ENCODE data around the gene CALU.

CALU gene

DNA sequence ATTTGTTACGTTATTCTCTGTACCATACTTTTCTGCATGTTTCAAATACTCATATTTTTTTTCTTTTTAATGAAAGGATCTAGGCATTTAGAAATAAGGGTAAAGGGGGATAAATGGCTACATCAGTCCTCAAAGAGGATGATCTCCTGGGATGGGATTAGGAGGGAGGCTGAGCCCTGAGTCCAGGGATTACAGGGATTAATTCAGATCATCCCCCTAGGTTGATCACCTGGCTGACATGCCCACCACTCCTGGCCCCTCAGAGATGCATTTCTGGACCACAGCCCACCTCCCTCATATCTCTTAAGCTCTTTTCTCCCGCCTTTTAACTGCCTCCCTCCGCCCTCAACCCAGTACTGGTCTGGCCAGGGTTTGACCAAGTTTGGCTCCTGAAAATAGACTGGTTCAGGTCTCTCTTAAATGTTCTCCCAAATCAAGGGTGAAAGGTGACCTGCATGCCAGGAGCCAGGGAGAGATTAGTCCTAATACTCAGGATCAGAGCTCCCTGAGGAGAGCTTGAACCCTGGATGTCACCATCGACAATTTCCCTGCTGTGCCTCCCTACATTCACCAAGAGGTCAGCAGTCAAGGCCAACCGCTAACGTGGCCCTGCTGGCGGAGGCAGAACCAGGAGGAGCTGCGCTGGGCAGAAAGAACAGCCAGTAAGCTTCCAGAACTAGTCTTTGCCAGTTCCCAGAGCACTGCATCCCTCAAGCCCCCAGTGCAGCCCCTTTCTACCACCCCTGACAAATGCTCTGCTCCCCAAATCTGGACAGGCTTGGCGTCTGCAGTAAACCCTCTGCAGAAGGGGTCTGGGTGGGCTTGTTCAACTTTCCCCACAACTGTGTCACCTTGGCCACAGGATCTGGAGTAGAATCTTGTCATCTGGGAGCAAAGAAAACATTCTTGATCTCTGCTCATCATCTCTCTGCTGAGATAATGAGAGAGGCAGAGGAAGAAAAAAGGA, 49.6 kb downstream of the CALU start:
- DNase-seq (ENCODE audit: low spot score): no peak

DNA sequence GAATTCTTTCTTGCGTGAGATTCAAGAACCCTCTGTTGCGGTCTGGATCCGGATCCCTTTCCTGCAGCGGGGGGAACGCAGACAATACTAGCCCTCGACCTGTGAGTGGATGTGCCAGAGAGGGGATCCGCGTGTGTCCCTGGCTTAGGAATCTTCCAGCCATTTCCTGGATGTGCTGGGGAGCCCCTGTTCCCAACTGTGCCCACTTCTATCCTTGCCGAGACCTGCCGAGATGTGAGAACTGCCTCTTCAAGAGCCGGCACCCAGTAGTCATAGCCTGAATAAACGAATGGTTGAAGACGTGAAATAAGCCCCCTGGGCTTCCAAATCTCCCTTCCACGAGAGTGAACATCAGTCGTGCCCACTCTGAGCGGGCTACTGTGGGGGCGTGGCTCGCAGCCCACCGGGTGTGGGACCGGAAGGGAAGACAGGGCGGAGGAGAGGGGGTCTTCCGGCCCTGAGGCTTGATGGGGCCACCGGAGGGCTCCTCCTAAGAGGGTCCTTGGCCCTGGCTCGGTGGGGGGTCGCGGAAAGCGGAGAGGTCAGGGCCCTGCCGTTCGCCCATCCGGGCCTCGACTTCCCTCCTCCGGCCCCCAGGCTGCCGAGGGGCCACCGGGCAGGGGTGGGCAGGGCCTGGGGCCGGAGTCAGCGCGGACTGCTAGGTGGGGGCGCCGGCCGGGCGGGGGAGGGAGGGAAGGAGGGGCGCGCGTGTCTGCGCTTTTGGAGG, 51.3 kb downstream of the CALU start:
- DNase-seq (ENCODE audit: low spot score): no peak

DNA sequence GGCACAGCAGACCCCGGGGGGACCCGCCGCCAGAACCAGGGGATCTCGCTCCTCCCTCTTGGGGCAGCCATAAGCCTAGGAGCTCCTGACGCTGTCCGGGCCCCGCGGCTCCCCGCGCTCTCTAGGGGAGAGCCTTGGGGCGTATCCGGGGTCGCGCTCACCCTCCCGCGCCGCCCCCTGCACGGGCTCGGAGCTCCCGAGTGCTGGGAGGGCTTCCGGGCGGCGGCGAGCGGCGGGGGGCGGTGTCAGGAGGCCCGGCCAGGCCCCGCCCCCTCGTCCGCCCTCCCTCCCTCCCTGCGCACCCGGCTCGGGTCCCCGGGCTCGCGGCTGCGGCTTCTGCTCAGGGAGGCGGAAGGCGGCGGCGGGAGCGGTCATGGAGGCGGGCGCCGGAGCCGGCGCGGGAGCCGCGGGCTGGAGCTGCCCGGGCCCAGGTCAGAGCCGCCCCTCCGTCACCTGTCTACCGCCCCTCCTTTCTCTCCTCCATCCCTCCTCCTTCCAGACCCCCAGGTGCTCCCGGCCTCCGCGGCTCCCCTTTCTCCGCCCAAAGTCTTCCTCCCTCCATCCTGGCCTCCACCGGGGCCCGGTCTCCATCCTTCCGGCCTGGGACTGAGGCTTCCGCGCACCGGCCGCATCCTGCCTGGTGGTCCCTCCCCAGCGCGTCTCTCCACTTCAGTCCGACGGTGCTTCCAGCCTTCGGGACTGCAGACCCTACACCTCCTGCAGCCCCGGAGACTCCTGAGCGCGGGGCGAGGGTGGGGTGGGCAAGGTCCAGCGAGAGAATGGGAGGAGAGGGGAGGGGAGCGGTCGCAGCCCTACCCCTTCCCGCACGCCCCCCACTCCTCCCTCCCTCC, 52.2 kb downstream of the CALU start, which contains the start of gene CCDC136:
CCDC136 (plus strand) TSS at position 848 of the 851 bp plus-strand sequence. CDS start 444 bp downstream, outside the sequence.
- DNase-seq (ENCODE audit: low spot score): peak; percentile 78

DNA sequence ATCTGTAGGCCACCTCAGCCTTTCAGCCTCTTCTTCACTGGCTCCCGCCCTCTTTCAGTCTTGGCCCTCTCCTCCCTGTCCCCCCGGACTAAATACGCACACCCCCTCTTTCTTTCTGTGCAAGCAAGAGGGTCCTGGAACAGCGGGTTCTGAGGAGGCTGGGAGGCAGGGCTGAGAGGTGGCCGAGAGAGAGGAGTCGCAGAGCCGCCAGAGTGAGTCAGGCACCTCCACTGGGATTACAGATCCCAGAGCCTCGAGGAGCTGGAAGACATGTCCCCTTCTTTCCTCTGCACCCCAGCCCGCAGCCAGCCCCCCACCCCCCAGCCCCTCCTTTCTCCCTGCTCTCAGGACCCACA, 52.8 kb downstream of the CALU start:
- peak; percentile 64 for DNase-seq (ENCODE audit: low spot score)

DNA sequence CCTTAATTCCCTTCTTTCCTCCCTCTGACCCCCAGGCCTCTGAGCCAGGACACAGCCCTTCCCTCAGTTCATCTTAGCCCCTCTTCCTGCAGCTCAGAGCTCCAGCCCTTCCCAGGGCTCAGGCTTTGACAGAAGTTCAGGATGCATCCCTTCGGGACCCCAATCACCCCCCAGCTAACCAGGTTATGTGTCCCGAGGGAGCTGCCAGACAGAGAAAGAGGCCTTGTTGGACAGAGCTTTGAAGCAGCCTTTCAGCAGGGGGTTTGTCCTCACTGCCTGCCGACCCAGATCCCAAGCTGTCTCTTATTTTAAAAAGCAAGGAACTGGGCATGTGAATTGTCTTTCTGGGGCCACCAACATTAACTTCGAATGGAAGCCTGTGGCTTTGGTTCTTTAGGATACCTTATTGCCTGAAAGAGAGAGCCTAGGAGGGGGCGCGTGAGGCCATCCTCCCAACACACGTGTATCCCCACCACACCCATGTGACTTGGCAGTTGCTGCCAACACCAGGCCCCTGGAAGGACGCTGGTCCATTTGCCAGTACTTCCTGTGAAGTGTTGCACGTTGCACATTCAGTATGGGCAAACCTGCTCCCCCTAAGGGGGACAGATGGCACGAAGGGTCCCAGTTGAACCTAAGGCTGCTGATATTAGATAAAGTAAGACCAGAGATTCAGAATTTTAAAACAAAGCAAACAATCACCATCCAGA, 53.5 kb downstream of the CALU start:
- no peak for DNase-seq (ENCODE audit: low spot score)

DNA sequence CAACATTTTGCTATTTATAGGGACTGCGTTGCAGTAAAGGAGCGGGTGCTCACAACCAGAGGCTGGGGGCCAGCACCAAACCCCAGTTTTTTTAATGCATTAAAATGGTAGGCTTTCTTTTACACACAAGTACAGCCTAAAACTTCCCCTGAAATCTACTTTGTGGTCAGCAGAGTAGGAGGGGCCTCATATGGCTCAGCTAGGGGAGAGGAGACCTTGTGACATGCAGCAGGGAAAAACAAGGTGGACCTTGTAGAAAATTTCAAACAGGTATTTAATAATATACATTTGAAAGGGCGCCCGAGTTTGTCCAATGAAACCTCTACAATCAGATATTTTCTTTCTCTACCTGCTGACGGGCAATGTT, 54.0 kb downstream of the CALU start:
- no peak for DNase-seq (ENCODE audit: low spot score)

DNA sequence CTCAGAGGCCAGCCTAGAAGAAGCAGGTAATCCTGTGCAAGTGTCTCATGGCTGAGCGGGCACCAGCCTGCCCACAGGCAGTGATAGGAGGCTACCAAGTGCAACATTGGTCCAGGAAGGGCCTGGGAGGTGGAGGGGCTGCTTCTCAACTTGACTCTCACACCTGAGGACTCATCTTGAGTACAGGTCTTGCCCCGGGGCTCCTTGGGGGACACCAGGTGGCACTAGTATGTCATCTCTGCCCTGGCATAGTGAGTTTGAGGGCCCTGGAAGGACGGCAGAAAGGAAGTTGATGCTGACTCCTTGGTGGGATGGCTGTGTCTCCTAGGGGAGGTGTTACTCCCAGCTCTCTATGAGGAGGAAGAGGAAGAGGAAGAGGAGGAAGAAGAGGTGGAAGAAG, 54.9 kb downstream of the CALU start:
- DNase-seq (ENCODE audit: low spot score): no peak

DNA sequence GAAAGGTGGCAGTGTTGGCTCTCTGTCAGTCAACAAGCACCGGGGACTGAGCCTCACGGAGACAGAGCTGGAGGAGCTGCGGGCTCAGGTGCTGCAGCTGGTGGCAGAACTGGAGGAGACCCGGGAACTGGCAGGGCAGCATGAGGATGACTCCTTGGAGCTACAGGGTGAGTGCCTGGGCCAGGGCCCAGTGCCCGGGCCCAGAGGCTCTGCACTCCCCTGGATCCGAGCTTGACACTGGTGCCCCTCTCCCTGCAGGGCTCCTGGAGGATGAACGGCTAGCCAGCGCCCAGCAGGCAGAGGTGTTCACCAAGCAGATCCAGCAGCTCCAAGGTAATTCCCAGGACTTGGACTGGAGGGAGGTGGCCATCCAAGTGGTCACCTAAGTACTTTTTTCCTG, 55.3 kb downstream of the CALU start:
- DNase-seq (ENCODE audit: low spot score): no peak

DNA sequence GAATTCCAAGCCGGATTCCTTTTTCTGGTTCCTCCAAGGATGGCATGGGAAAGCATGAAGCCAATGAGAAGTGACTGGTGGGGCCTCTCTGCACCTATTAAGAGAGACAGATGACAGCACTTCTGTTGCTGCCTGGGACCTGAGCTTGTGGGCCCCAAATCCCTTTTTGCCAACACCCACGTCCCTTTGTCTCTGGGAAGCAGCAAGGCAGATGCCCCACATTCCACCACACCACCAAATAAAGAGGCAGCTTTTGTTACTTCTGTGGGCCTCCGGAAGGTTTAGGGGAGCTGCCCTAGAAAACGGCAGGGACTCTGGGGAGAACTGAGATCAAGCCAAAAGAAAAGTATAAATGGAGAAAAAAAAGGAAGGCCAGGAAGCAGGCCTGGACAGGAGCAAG, 56.0 kb downstream of the CALU start:
- no peak for DNase-seq (ENCODE audit: low spot score)

DNA sequence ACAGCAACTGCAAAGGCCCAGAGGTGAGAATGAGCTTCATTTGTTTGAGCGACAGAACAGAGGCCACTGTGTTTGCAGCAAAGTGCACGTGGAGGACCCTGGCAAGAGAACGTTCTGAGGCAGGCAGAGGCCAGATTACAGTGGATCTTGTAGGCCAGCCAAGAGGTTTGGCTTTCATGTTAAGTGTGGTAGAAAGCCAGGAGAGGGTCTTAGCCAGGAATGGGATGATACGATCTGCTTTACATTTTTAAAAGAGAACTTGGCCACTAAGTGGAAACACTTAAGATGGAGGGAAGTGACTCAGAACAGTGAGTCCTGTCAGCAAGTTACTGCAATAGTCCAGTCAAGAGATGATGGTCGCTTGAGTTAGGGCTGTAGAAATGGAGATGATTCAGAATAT, 57.2 kb downstream of the CALU start:
- no peak for DNase-seq (ENCODE audit: low spot score)

DNA sequence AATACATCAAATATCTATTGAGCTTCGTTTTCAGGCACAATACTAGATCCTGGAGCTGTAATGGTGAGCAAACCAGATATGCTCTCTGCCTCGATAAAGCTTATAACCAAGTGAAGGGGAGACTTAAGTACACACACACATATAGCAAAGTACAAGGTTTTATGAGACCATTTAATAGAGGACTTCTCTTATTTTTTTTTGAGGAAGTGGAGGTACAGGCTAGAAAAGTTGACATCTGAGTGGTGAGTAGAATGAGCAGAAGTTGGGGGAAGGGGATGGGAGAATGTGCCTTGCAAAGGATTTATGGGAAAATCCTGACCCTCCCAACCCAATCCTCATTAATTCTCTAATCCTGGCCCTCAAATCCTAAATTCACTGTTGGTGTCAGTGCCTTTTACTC, 60.3 kb downstream of the CALU start:
- no peak for DNase-seq (ENCODE audit: low spot score)

DNA sequence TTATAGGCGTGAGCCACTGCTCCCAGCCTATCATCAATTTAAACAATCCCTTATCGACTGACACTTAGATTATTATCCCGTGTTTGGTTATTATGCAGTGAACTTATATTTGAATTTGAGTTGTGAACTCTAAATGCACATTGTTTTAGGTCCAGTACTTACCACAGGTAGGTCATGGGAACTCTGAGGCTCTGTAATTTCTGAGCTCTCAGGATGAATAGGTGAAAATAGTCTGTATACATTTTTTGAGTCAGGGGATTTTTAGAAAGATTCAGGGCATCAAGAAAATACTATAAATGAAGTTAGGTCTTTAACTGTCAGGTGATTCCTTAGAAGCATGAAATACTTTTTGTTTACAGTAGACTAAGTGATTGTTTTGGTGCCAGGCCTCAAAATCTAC, 61.4 kb downstream of the CALU start:
- no peak for DNase-seq (ENCODE audit: low spot score)

DNA sequence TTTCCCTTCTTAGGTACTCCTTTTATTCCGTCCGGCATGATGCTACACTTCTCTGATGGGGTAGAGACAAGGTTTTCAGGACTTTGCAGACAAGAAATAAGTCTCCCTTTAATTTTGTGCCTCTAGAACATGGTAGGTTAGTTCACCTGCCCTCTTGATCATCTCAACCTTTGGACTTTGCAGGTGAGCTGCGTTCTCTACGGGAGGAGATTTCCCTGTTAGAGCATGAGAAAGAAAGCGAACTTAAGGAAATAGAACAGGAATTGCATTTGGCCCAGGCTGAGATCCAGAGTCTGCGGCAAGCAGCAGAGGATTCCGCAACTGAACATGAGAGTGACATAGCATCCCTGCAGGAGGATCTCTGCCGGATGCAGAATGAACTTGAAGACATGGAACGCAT, 61.8 kb downstream of the CALU start:
- no peak for DNase-seq (ENCODE audit: low spot score)

DNA sequence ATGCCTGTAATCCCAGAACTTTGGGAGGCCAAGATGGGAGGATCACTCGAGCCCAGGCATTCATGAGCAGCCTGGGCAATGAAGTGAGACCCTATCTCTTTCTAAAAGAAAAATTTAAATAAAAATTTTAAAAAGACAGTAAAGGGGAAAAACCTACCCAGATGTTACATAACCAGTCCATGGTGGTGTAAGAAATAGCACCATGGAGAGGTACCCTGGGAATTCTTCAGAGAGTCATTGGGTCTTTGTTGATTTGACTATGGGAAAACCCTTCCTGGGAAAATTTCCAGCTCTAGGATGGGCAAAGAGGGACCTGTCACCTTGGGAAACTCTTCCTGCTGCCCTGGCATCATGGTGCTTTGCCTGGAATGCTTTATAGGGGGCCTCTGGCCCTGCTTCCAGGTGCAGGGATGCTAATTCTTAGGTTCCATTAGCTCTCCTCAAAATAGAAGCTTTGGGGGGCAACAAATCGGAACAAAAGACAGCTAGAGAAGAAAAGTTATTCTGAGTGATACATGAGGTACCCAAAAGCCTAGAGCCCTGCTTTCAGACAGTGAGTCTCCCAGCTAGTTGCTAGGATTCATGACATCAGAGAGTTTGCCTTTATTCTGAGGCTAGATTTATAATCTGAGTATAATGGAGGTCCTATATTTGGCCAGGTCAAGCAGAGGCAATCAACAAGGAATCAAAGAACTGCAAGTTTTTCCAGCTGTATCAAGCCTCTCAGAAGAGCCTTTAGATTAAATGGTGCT, 62.7 kb downstream of the CALU start:
- no peak for DNase-seq (ENCODE audit: low spot score)

DNA sequence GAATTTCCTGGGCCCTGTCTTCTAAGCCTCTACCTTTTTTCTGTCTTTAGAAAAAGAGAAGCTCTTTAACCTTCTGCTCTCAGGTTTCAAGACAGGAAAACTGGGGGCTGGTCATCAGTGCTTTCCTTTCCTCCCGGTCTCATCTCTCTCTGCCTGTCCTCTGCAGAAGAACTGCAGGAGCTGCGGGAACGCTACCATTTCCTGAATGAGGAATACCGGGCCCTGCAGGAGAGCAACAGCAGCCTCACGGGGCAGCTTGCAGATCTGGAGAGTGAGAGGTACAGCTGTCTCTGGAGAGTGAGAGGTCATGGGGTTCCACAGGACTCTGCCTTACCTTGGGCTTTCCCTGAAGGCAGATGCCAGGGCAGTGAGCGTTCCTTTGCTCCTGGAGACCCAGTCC, 65.3 kb downstream of the CALU start:
- no peak for DNase-seq (ENCODE audit: low spot score)

DNA sequence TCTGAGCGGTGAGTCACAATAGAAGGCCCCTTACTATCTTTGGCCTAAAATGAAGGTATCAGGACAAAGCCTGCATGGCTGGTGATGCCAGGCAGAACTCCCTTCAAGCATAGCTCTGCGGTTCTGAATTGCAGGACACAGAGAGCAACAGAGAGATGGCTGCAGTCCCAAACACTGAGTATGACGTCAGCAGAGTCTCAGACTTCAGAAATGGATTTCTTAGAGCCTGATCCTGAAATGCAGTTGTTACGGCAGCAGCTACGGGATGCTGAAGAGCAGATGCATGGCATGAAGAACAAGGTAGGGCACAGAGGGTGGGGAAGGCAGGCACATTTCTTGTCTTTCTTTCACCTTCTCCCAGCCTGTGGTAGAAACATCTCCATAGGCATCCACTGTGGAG, 66.1 kb downstream of the CALU start:
- no peak for DNase-seq (ENCODE audit: low spot score)

DNA sequence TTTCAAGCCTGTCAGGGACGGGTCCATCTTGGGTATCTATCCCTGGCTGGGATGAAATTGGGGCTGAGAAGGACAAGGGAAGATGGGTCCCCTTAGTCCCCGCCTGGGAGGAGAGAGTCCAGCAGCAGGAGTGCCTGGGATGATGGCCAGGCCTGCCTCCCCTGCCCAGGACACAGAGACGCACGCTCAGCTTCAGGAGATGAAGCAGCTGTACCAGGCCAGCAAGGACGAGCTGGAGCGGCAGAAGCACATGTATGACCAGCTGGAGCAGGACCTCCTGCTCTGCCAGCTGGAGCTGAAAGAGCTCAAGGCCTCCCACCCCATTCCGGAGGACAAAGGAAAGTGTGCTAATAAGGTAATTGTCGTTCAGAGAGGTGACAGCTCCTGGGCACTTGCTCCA, 68.0 kb downstream of the CALU start:
- DNase-seq (ENCODE audit: low spot score): no peak

DNA sequence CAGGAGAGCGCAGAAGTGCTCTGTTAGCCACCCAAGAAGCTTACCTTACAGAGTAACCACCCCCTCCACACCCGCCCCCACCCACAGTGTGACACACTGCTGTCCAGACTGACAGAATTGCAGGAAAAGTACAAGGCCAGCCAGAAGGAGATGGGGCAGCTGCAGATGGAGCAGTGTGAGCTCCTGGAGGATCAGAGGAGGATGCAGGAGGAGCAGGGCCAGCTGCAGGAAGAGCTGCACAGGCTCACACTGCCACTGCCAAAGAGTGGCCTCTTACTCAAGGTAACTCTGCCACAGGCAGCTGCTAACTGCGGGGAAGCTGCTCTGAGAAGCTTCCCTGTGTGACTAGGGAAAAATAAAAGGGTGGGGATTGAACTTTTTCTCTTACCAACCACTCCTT, 70.2 kb downstream of the CALU start:
- DNase-seq (ENCODE audit: low spot score): no peak

DNA sequence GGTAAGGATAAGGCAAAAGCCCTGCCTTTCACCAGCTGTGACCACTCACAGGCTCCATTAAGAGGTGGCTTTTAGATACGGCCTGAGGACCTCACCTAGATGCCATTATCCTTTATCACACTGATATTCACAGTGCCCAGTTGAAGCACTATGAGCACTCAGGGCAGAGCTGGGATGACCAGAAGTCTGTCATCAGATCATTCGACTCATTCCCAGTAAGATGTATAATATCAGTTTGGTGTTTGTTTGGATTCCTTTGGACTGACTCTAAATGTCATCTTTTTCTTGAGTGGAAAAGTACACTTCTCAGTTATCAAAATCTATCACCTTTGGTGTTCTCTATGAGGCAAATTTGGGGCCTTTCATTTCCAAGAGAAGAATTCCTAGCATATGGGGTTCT, 71.3 kb downstream of the CALU start:
- peak; percentile 20 for DNase-seq (ENCODE audit: low spot score)

DNA sequence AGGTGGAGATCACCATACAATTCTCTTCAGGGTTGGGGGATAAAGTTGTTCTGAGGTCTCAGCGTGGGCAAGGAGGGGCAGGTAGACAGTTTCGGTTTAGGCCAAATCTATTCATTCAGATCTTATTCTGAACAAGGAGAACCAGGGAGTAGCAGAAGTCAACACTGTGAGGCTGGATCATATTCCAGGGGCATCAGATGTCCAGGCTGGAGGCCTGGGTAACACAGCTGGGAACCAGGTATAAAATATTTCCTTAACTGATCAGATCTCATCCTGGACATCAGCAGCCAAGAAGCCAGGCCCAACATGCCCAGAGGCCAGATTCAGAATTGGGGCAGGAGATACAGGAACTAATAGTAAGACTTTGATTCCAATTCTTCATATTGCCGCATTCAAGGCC, 71.8 kb downstream of the CALU start:
- DNase-seq (ENCODE audit: low spot score): no peak

Measured in hepatic stellate cell (primary cell).